Keratinocyte (primary cell): ENCODE measurements around the gene MAD1L1.

Experiments used
- CTCF ChIP-seq, 3 experiments: IDR thresholded peaks in 1 of 3; conservative IDR thresholded peaks in 1 of 3; optimal IDR thresholded peaks in 1 of 3; 2 replicates in 2 of 3; 3 replicates in 1 of 3; pipeline versions ENCODE3 to v1.5.1; 2011; ENCODE audit warnings: low read length in 3 of 3, mild to moderate bottlenecking in 3 of 3, moderate library complexity in 2 of 3, control low read depth in 1 of 3, inconsistent platforms in 1 of 3; ENCODE audit not compliant: insufficient read depth in 2 of 3; ENCODE audit errors: extremely low read depth in 1 of 3
- EZH2 ChIP-seq: IDR thresholded peaks from one replicate; pipeline ENCODE4 v1.6.1; 2012; ENCODE audit warnings: inconsistent platforms, mild to moderate bottlenecking, low read length, moderate library complexity

- TF ChIP-seq CTCF (optimal IDR thresholded peaks at IDR 0.05 in 1 of 3, IDR thresholded peaks at IDR 0.05 in 1 of 3, conservative IDR thresholded peaks at IDR 0.05 in 1 of 3; ENCODE audit: extremely low read depth in 1 of 3, insufficient read depth in 2 of 3, low read length in 3 of 3) (no peak), EZH2 (no peak)
These were observed 293.0 kb downstream of the MAD1L1 start for GRCh38 chr7:1939434-1940401.
